Epithelial cell of proximal tubule (primary cell): ENCODE data around the gene RALY. TPM values are rescaled to one million over a fixed set of nuclear protein-coding genes. Genes with fewer than 3 reads are reported as not detected.

ENCODE experiments used
- DNase-seq: peaks from one replicate; pipeline ENCODE4 v3.0.0-alpha.2; 2011; ENCODE audit warnings: low read depth
- H3K4me3 ChIP-seq: 2 replicates; pipeline ENCODE4 v1.5.1; 2011; ENCODE audit warnings: low read depth, mild to moderate bottlenecking, low read length
- CTCF ChIP-seq: conservative IDR thresholded peaks from 2 replicates; pipeline ENCODE4 v1.5.1; 2012; ENCODE audit warnings: low read depth, mild to moderate bottlenecking, low read length
- total RNA-seq: library from RNA; depleted of rRNA; stranded (reverse); fragments of >200 nt; gene quantifications from 2 replicates; pipeline ENCODE4 v1.2.3, GENCODE V29; 2015

The RALY gene
- total RNA-seq, 1 donor from 2014 or later, result 111 TPM

GRCh38 chr20:33976959-33977358, 16.8 kb upstream of the RALY start:
- DNase-seq, result no peak
- no peak for TF ChIP-seq CTCF
- no peak overlapping the region for H3K4me3 ChIP-seq

GRCh38 chr20:33977535-33977934, 16.2 kb upstream of the RALY start:
- no peak for TF ChIP-seq CTCF
- H3K4me3 ChIP-seq, result no peak overlapping the region
- DNase-seq, result no peak

GRCh38 chr20:33979094-33979493, 14.6 kb upstream of the RALY start:
- no peak for DNase-seq
- no peak for TF ChIP-seq CTCF
- no peak overlapping the region for H3K4me3 ChIP-seq

- H3K4me3 ChIP-seq, result no peak overlapping the region
- TF ChIP-seq CTCF, result no peak
- no peak for DNase-seq
These were observed 12.4 kb upstream of the RALY start for GRCh38 chr20:33981347-33981746.

- no peak for DNase-seq
- no peak overlapping the region for H3K4me3 ChIP-seq
- TF ChIP-seq CTCF, result no peak
These were observed 11.7 kb upstream of the RALY start for GRCh38 chr20:33981964-33982363.

GRCh38 chr20:33983371-33983770, 10.3 kb upstream of the RALY start:
- DNase-seq, result no peak
- H3K4me3 ChIP-seq, result no peak overlapping the region
- TF ChIP-seq CTCF, result no peak

GRCh38 chr20:33984182-33984719, 9.5 kb upstream of the RALY start:
- no peak for DNase-seq
- no peak for TF ChIP-seq CTCF
- no peak overlapping the region for H3K4me3 ChIP-seq
